Smooth muscle cell (in vitro differentiated cells): ENCODE results near the gene ZAP70. TPM values are rescaled to one million over a fixed set of nuclear protein-coding genes. Genes with fewer than 3 reads are reported as not detected.

ENCODE experiments used
- DNase-seq: peaks from one replicate; lab custom pipeline; 2025; ENCODE audit not compliant: unreplicated experiment; lab: John Stamatoyannopoulos, UW
- H2AFZ ChIP-seq: fragments of 200-600 bp; sonication (generic); 2 replicates; pipeline ENCODE4 v1.6.0; 2016; ENCODE audit warnings: antibody characterized with exemption, low read depth, mild to moderate bottlenecking
- H3F3A ChIP-seq: fragments of 200-600 bp; sonication (generic); 2 replicates; pipeline ENCODE4 v1.6.0; 2017; ENCODE audit warnings: antibody characterized with exemption, low read depth
- H3K27ac ChIP-seq: fragments of 200-600 bp; sonication (generic); 2 replicates; pipeline ENCODE4 v1.5.1; 2016; ENCODE audit warnings: low read depth, mild to moderate bottlenecking
- H3K27me3 ChIP-seq: fragments of 200-600 bp; sonication (generic); 2 replicates; pipeline ENCODE4 v1.6.1; 2016; ENCODE audit warnings: low read depth, mild to moderate bottlenecking
- H3K36me3 ChIP-seq: fragments of 200-600 bp; sonication (generic); 2 replicates; pipeline ENCODE4 v1.5.1; 2016; ENCODE audit warnings: low read depth
- H3K4me1 ChIP-seq: fragments of 200-600 bp; sonication (generic); 2 replicates; pipeline ENCODE4 v1.5.1; 2016; ENCODE audit warnings: low read depth
- H3K4me2 ChIP-seq: fragments of 200-600 bp; sonication (generic); 2 replicates; pipeline ENCODE4 v1.6.0; 2016; ENCODE audit warnings: mild to moderate bottlenecking
- H3K4me3 ChIP-seq: fragments of 200-600 bp; sonication (generic); 2 replicates; pipeline ENCODE4 v1.5.1; 2016; ENCODE audit warnings: mild to moderate bottlenecking
- H3K79me2 ChIP-seq: fragments of 200-600 bp; sonication (generic); 2 replicates; pipeline ENCODE4 v1.6.0; 2016; ENCODE audit warnings: low read depth, mild to moderate bottlenecking
- H3K9ac ChIP-seq: fragments of 200-600 bp; sonication (generic); 2 replicates; pipeline ENCODE4 v1.6.0; 2016; ENCODE audit warnings: low read depth
- H3K9me3 ChIP-seq: fragments of 200-600 bp; sonication (generic); replicated peaks from 2 replicates; pipeline ENCODE4 v1.5.1; 2016; ENCODE audit warnings: low read depth
- H4K20me1 ChIP-seq: fragments of 200-600 bp; sonication (generic); 2 replicates; pipeline ENCODE4 v1.6.0; 2016; ENCODE audit warnings: low read depth
- WGBS: methylation state at CpG from one replicate; pipeline ENCODE4 v1.1.7; 2016; ENCODE audit warnings: low lambda C conversion rate; 5-methylcytosine and 5-hydroxymethylcytosine counted together
- polyA plus RNA-seq: library from polyadenylated mRNA; unstranded; fragments of >200 nt; fragmentation: Nextera tagmentation; extraction: Ambion mirVana; gene quantifications from 2 replicates; pipeline ENCODE4 v1.2.1, GENCODE V29; 2016
- total RNA-seq: library from RNA; depleted of rRNA; stranded (reverse); fragments of >200 nt; gene quantifications from 2 replicates; pipeline ENCODE4 v1.2.3, GENCODE V29; 2014
- TF ChIP-seq, protein P1 (sequence below): fragments of 200-600 bp; sonication (generic); IDR thresholded peaks from 2 replicates; pipeline ENCODE4 v1.5.1; 2017; ENCODE audit warnings: borderline replicate concordance, mild to moderate bottlenecking, antibody characterized with exemption; ENCODE audit not compliant: insufficient read depth, poor library complexity, severe bottlenecking

The ZAP70 gene
- total and polyA plus RNA-seq, 2 experiments from 2014 or later: 0.24 to 0.40 TPM

DNA sequence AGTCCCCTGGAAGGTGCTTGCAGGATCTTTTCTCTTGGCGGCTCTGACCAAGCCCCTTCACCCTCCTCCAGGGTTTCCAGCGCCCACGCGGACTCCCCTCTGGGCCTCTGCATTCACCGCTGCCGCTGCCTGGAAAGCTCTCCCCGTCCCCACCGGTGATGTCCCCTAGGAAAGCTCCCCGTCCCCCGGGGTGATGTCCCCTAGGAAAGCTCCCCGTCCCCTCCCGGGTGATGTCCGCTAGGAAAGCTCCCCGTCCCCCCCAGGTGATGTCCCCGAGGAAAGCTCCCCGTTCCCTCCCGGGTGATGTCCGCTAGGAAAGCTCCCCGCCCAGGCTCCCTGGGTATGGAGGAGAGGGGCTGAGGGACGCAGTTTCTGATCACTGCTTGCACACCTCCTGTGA lies 27.9 kb downstream of the ZAP70 start:
- no peaks in the 10 kb centered on the region for H3K27me3 ChIP-seq
- no peaks in the 10 kb centered on the region for H3K9me3 ChIP-seq
- H3K4me1 ChIP-seq: no peaks in the 10 kb centered on the region
- no peak overlapping the region for H3K27ac ChIP-seq
- no peak overlapping the region for H3K9ac ChIP-seq
- H2AFZ ChIP-seq: no peak overlapping the region
- no peak overlapping the region for H3K4me2 ChIP-seq
- TF ChIP-seq, protein P1, sequence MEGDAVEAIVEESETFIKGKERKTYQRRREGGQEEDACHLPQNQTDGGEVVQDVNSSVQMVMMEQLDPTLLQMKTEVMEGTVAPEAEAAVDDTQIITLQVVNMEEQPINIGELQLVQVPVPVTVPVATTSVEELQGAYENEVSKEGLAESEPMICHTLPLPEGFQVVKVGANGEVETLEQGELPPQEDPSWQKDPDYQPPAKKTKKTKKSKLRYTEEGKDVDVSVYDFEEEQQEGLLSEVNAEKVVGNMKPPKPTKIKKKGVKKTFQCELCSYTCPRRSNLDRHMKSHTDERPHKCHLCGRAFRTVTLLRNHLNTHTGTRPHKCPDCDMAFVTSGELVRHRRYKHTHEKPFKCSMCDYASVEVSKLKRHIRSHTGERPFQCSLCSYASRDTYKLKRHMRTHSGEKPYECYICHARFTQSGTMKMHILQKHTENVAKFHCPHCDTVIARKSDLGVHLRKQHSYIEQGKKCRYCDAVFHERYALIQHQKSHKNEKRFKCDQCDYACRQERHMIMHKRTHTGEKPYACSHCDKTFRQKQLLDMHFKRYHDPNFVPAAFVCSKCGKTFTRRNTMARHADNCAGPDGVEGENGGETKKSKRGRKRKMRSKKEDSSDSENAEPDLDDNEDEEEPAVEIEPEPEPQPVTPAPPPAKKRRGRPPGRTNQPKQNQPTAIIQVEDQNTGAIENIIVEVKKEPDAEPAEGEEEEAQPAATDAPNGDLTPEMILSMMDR: no peak
- H3K4me3 ChIP-seq: no peak overlapping the region
- DNase-seq: no peak
- no peaks in the 10 kb centered on the region for H3K36me3 ChIP-seq
- H3K79me2 ChIP-seq: no peaks in the 10 kb centered on the region
- no peaks in the 10 kb centered on the region for H3F3A ChIP-seq
- 95% methylated on average over 20 of the region's 20 CpGs for WGBS
- no peaks in the 10 kb centered on the region for H4K20me1 ChIP-seq

DNA sequence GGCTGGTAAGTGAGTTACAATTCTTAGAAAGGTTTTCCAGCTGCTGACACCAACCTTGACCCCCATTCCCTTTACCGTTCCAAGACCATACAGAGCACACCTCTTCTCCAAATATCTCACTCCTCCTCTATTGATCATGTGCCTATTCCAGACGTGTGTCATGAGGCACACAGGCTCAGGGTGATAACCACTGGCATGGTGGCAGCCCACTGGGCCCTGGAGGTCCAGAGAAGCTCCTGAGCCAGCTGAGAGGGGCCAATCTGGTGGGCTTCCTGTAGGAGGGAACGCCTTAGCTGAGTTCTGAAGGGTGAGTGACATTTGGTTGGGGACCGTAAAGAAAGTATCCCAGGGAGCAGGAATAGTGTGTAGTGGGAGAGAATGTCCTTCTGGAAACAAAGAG lies 28.3 kb downstream of the ZAP70 start:
- Histone ChIP-seq H2AFZ (no peak overlapping the region), H3K4me1 (no peaks in the 10 kb centered on the region), H3K9me3 (no peaks in the 10 kb centered on the region), H3K27me3 (no peaks in the 10 kb centered on the region), H3K4me3 (no peak overlapping the region), H3K27ac (no peak overlapping the region), H4K20me1 (no peaks in the 10 kb centered on the region), H3K9ac (no peak overlapping the region), H3K79me2 (no peaks in the 10 kb centered on the region), H3F3A (no peaks in the 10 kb centered on the region), H3K4me2 (no peak overlapping the region), H3K36me3 (no peaks in the 10 kb centered on the region)
- WGBS: 95% methylated on average over 4 of the region's 4 CpGs
- TF ChIP-seq, protein P1: no peak
- no peak for DNase-seq

GRCh38 chr2:97742381-97742847 lies 29.0 kb downstream of the ZAP70 start:
- Histone ChIP-seq H3K27ac (no peak overlapping the region), H3K4me2 (no peak overlapping the region), H3K36me3 (no peaks in the 10 kb centered on the region), H3K4me1 (no peaks in the 10 kb centered on the region), H3K4me3 (no peak overlapping the region), H4K20me1 (no peaks in the 10 kb centered on the region), H3K79me2 (no peaks in the 10 kb centered on the region), H3K9ac (no peak overlapping the region), H3K27me3 (no peaks in the 10 kb centered on the region), H3K9me3 (no peaks in the 10 kb centered on the region), H3F3A (no peaks in the 10 kb centered on the region), H2AFZ (no peak overlapping the region)
- TF ChIP-seq, protein P1: no peak
- no peak for DNase-seq
- WGBS: 85% methylated on average over 4 of the region's 4 CpGs

- peaks cover 4% of the 10 kb centered on the region for H3K4me1 ChIP-seq
- 90% methylated on average over 6 of the region's 6 CpGs for WGBS
These were observed 30.5 kb downstream of the ZAP70 start for GRCh38 chr2:97743913-97744312.

More at GRCh38 chr2:97743913-97744312, 30.5 kb downstream of the ZAP70 start:
- Histone ChIP-seq H3F3A (no peaks in the 10 kb centered on the region), H3K27ac (no peak overlapping the region), H3K27me3 (no peaks in the 10 kb centered on the region), H3K4me3 (no peak overlapping the region), H3K36me3 (no peaks in the 10 kb centered on the region), H3K79me2 (no peaks in the 10 kb centered on the region), H3K4me2 (no peak overlapping the region), H3K9ac (no peak overlapping the region), H2AFZ (no peak overlapping the region), H4K20me1 (no peaks in the 10 kb centered on the region), H3K9me3 (no peaks in the 10 kb centered on the region)
- DNase-seq: no peak
- TF ChIP-seq, protein P1: no peak
